Parathyroid adenoma (tissue), 2 donors: Measurements from ENCODE around the gene IFNE.

Source experiments
- H2AFZ ChIP-seq: fragments of 300-600 bp; sonication (generic); one replicate; pipeline ENCODE4 v1.7.0; 2017; ENCODE audit warnings: antibody characterized with exemption, mild to moderate bottlenecking
- H3K27ac ChIP-seq: fragments of 300-600 bp; sonication (generic); one replicate; pipeline ENCODE4 v1.7.0; 2017
- H3K27me3 ChIP-seq: fragments of 300-600 bp; sonication (generic); one replicate; pipeline ENCODE4 v1.7.0; 2017; ENCODE audit warnings: low read length; ENCODE audit not compliant: control insufficient read depth, insufficient read depth
- H3K36me3 ChIP-seq: fragments of 300-600 bp; sonication (generic); one replicate; pipeline ENCODE4 v1.7.0; 2017; ENCODE audit warnings: low read length; ENCODE audit not compliant: control insufficient read depth, insufficient read depth
- H3K4me1 ChIP-seq: fragments of 300-600 bp; sonication (generic); one replicate; pipeline ENCODE4 v1.7.0; 2017; ENCODE audit warnings: control low read depth
- H3K4me2 ChIP-seq: fragments of 300-600 bp; sonication (generic); one replicate; pipeline ENCODE4 v1.7.0; 2017; ENCODE audit warnings: low read length
- H3K4me3 ChIP-seq: fragments of 300-600 bp; sonication (generic); one replicate; pipeline ENCODE4 v1.7.0; 2017; ENCODE audit warnings: low read depth, low read length
- H3K79me2 ChIP-seq: fragments of 300-600 bp; sonication (generic); one replicate; pipeline ENCODE4 v1.7.0; 2017; ENCODE audit warnings: control low read depth
- H3K9ac ChIP-seq: fragments of 300-600 bp; sonication (generic); one replicate; pipeline ENCODE4 v1.7.0; 2017; ENCODE audit warnings: mild to moderate bottlenecking
- H3K9me3 ChIP-seq: fragments of 300-600 bp; sonication (generic); one replicate; pipeline ENCODE4 v1.7.0; 2017; ENCODE audit warnings: low read length; ENCODE audit not compliant: control insufficient read depth
- CTCF ChIP-seq: fragments of 300-600 bp; sonication (generic); IDR thresholded peaks from one replicate; pipeline ENCODE4 v1.7.0; 2017; ENCODE audit warnings: antibody characterized with exemption, mild to moderate bottlenecking
- donor health status: primary hyperparathyroidism.

Gene IFNE

GRCh38 chr9:21504894-21505293, 22.8 kb upstream of the IFNE start:
- Histone ChIP-seq H2AFZ (no peak overlapping the region), H3K79me2 (no peaks in the 10 kb centered on the region), H3K4me3 (no peak overlapping the region), H3K4me2 (no peak overlapping the region), H3K27ac (no peak overlapping the region), H3K9me3 (no peaks in the 10 kb centered on the region), H3K36me3 (no peaks in the 10 kb centered on the region), H3K9ac (no peak overlapping the region), H3K27me3 (no peaks in the 10 kb centered on the region), H3K4me1 (no peaks in the 10 kb centered on the region)
- no peak for TF ChIP-seq CTCF

DNA sequence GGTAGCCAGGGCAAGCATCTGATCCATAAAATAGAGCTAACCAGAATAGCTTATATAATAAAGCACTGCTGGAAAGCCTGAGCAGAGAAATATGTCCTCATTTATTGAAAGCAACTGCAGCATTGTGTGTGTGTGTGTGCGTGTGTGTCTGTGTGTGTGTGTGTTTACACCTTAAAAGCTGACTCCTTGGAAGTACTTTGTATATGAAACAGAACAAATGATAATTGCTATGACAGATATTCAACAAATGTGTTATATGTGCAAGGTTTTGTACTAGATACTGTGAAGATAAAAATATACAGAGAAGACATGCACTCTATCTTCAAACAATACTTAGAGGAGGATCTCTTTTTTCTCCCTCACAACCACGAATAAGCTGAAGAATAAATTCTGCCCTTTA, 22.0 kb upstream of the IFNE start:
- no peaks in the 10 kb centered on the region for H3K36me3 ChIP-seq
- H3K4me2 ChIP-seq: no peak overlapping the region
- no peaks in the 10 kb centered on the region for H3K4me1 ChIP-seq
- no peaks in the 10 kb centered on the region for H3K27me3 ChIP-seq
- no peak overlapping the region for H3K9ac ChIP-seq
- no peak overlapping the region for H3K27ac ChIP-seq
- no peaks in the 10 kb centered on the region for H3K9me3 ChIP-seq
- H3K4me3 ChIP-seq: no peak overlapping the region
- no peak overlapping the region for H2AFZ ChIP-seq
- no peak for TF ChIP-seq CTCF
- no peaks in the 10 kb centered on the region for H3K79me2 ChIP-seq

DNA sequence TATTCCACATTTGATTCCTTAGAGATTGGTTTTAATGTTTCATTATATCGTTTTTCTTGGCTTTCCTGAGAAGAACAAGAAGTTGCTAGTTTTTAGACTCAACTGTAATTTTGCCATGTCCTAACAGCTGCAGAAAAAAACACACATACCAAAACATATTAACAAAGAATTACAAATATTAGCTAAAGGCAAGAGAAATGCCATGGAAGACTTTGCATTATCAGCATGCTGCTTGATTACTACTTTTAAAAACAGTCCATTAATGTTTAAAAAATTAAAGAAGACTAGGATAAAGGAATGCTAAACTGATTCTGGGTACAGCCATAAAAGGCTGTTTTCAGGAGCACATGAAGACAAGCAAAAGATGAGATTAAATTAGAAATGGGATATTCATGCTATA, 20.5 kb upstream of the IFNE start:
- Histone ChIP-seq H3K27ac (no peak overlapping the region), H2AFZ (no peak overlapping the region), H3K9me3 (no peaks in the 10 kb centered on the region), H3K9ac (no peak overlapping the region), H3K4me1 (no peaks in the 10 kb centered on the region), H3K27me3 (no peaks in the 10 kb centered on the region), H3K36me3 (no peaks in the 10 kb centered on the region), H3K79me2 (no peaks in the 10 kb centered on the region), H3K4me3 (no peak overlapping the region), H3K4me2 (no peak overlapping the region)
- TF ChIP-seq CTCF: no peak

DNA sequence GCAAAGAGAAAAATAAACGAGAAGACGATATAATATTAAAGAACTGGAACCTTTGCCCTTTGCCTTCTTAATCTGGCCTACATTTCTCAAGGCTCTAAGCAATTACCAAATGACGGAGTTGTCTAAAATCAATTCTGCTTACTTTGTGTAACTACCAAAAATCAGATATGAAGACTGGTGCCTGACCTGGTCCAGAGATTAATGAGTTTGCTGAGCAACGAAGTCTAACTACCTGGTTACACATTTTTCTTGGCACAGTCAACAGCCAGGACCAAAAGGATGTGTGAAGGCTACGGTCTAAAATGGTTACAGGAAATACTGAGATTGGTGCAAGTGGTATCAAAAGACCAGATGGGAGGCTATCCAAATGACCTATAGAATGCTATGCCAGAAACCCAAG, 17.8 kb upstream of the IFNE start:
- H3K36me3 ChIP-seq: no peaks in the 10 kb centered on the region
- no peak for TF ChIP-seq CTCF
- no peak overlapping the region for H3K4me3 ChIP-seq
- no peak overlapping the region for H3K4me2 ChIP-seq
- no peak overlapping the region for H2AFZ ChIP-seq
- H3K4me1 ChIP-seq: no peaks in the 10 kb centered on the region
- H3K27ac ChIP-seq: no peak overlapping the region
- H3K9ac ChIP-seq: no peak overlapping the region
- no peaks in the 10 kb centered on the region for H3K9me3 ChIP-seq
- no peaks in the 10 kb centered on the region for H3K79me2 ChIP-seq
- H3K27me3 ChIP-seq: no peaks in the 10 kb centered on the region

- H3K4me2 ChIP-seq: no peak overlapping the region
- H3K27ac ChIP-seq: no peak overlapping the region
- no peak for TF ChIP-seq CTCF
- H3K9ac ChIP-seq: no peak overlapping the region
- no peaks in the 10 kb centered on the region for H3K36me3 ChIP-seq
- no peaks in the 10 kb centered on the region for H3K27me3 ChIP-seq
- H3K79me2 ChIP-seq: no peaks in the 10 kb centered on the region
- no peak overlapping the region for H3K4me3 ChIP-seq
- H3K9me3 ChIP-seq: no peaks in the 10 kb centered on the region
- no peak overlapping the region for H2AFZ ChIP-seq
- no peaks in the 10 kb centered on the region for H3K4me1 ChIP-seq
Measured at GRCh38 chr9:21491756-21492155, 9.6 kb upstream of the IFNE start.
